OCI-LY1 (cell line): Measurements from ENCODE around the gene NAT14.

Source experiments
- H2AFZ ChIP-seq: fragments of 200-600 bp; sonication (generic), shearing (Covaris generic); 2 replicates; pipeline ENCODE4 v1.6.0; 2014; ENCODE audit warnings: antibody characterized with exemption, mild to moderate bottlenecking, low read length
- H3F3A ChIP-seq: fragments of 200-600 bp; sonication (generic), shearing (Covaris generic); 2 replicates; pipeline ENCODE4 v1.6.0; 2014; ENCODE audit warnings: mild to moderate bottlenecking, antibody characterized with exemption, low read length, moderate library complexity; ENCODE audit not compliant: insufficient read depth
- H3K27ac ChIP-seq: fragments of 200-600 bp; sonication (generic); 2 replicates; pipeline ENCODE4 v1.5.1; 2014; ENCODE audit warnings: low read length, mixed run types, mild to moderate bottlenecking, low read depth; ENCODE audit not compliant: poor library complexity, severe bottlenecking
- H3K27me3 ChIP-seq: fragments of 200-600 bp; sonication (generic); 2 replicates; pipeline ENCODE4 v1.6.0; 2014; ENCODE audit warnings: antibody characterized with exemption, mild to moderate bottlenecking, low read length, moderate library complexity; ENCODE audit not compliant: insufficient read depth
- H3K36me3 ChIP-seq: fragments of 200-600 bp; sonication (generic); 2 replicates; pipeline ENCODE4 v1.6.1; 2014; ENCODE audit warnings: mild to moderate bottlenecking, antibody characterized with exemption, low read length, moderate library complexity, mixed read lengths; ENCODE audit not compliant: insufficient read depth
- H3K4me1 ChIP-seq: fragments of 200-600 bp; sonication (generic); 2 replicates; pipeline ENCODE4 v1.5.1; 2014; ENCODE audit warnings: mild to moderate bottlenecking, low read length, moderate library complexity; ENCODE audit not compliant: insufficient read depth, severe bottlenecking
- H3K4me2 ChIP-seq: fragments of 200-600 bp; sonication (generic), shearing (Covaris generic); 2 replicates; pipeline ENCODE4 v1.6.1; 2014; ENCODE audit warnings: low read length
- H3K4me3 ChIP-seq: fragments of 200-600 bp; sonication (generic); 2 replicates; pipeline ENCODE4 v1.5.1; 2014; ENCODE audit warnings: low read length, low read depth, mild to moderate bottlenecking, mixed read lengths; ENCODE audit not compliant: poor library complexity, severe bottlenecking
- H3K79me2 ChIP-seq: fragments of 200-600 bp; shearing (Covaris generic); 2 replicates; pipeline ENCODE4 v1.6.1; 2016; ENCODE audit warnings: mixed run types, low read length, mixed read lengths; ENCODE audit not compliant: insufficient read depth
- H3K9ac ChIP-seq: fragments of 200-600 bp; sonication (generic), shearing (Covaris generic); 2 replicates; pipeline ENCODE4 v1.6.1; 2014; ENCODE audit warnings: mild to moderate bottlenecking, low read length, mixed read lengths
- H3K9me2 ChIP-seq: fragments of 200-600 bp; sonication (generic), shearing (Covaris generic); 2 replicates; pipeline ENCODE4 v1.6.1; 2014; ENCODE audit warnings: low read depth, mild to moderate bottlenecking, low read length, mixed read lengths
- H3K9me3 ChIP-seq: fragments of 200-600 bp; shearing (Covaris generic); 2 replicates; pipeline ENCODE4 v1.6.1; 2014; ENCODE audit warnings: low read length, mixed read lengths
- H4K20me1 ChIP-seq: fragments of 200-600 bp; sonication (generic), shearing (Covaris generic); 2 replicates; pipeline ENCODE4 v1.6.0; 2016; ENCODE audit warnings: mild to moderate bottlenecking, low read length; ENCODE audit not compliant: insufficient read depth
- CTCF ChIP-seq: fragments of 200-600 bp; sonication (generic), shearing (Covaris generic); IDR thresholded peaks from 2 replicates; pipeline ENCODE4 v1.5.1; 2017; ENCODE audit warnings: mild to moderate bottlenecking, antibody characterized with exemption, low read length, moderate library complexity, mixed read lengths
- EZH2 ChIP-seq: fragments of 200-600 bp; sonication (generic), shearing (Covaris generic); IDR thresholded peaks from 2 replicates; pipeline ENCODE4 v1.8.0; 2017; ENCODE audit warnings: borderline replicate concordance, mixed run types, mild to moderate bottlenecking, antibody characterized with exemption, low read length, moderate library complexity, mixed read lengths

NAT14 gene

GRCh38 chr19:55491546-55492360, 6.8 kb downstream of the NAT14 start:
- Histone ChIP-seq H4K20me1 (no peaks in the 10 kb centered on the region), H3K4me2 (no peak overlapping the region), H3K9ac (no peak overlapping the region), H3K4me1 (no peaks in the 10 kb centered on the region), H3K27me3 (peaks cover 10% of the 10 kb centered on the region; the same call in 1 of the 2 replicates), H3F3A (no peaks in the 10 kb centered on the region), H3K9me2 (no peaks in the 10 kb centered on the region), H3K4me3 (no peak overlapping the region), H3K27ac (no peak overlapping the region), H3K9me3 (no peaks in the 10 kb centered on the region), H2AFZ (no peak overlapping the region), H3K79me2 (no peaks in the 10 kb centered on the region), H3K36me3 (no peaks in the 10 kb centered on the region)
- TF ChIP-seq CTCF (no peak), EZH2 (no peak)

GRCh38 chr19:55492362-55492944, 7.5 kb downstream of the NAT14 start:
- no peak for TF ChIP-seq CTCF
- no peak for TF ChIP-seq EZH2
- no peak overlapping the region for H3K9ac ChIP-seq
- no peak overlapping the region for H3K4me3 ChIP-seq
- H3K4me1 ChIP-seq: no peaks in the 10 kb centered on the region
- no peak overlapping the region for H3K4me2 ChIP-seq
- H3K27ac ChIP-seq: no peak overlapping the region
- H3K27me3 ChIP-seq: peaks cover 10% of the 10 kb centered on the region; the same call in 1 of the 2 replicates
- no peaks in the 10 kb centered on the region for H3K79me2 ChIP-seq
- no peaks in the 10 kb centered on the region for H3K36me3 ChIP-seq
- H4K20me1 ChIP-seq: no peaks in the 10 kb centered on the region
- no peaks in the 10 kb centered on the region for H3K9me3 ChIP-seq
- no peak overlapping the region for H2AFZ ChIP-seq
- H3K9me2 ChIP-seq: no peaks in the 10 kb centered on the region
- no peaks in the 10 kb centered on the region for H3F3A ChIP-seq

- no peaks in the 10 kb centered on the region for H3F3A ChIP-seq
- no peaks in the 10 kb centered on the region for H3K9me2 ChIP-seq
- TF ChIP-seq EZH2: no peak
- TF ChIP-seq CTCF: no peak
- no peak overlapping the region for H3K9ac ChIP-seq
- peaks cover 10% of the 10 kb centered on the region; the same call in 1 of the 2 replicates for H3K27me3 ChIP-seq
- no peak overlapping the region for H3K27ac ChIP-seq
- H3K79me2 ChIP-seq: no peaks in the 10 kb centered on the region
- no peaks in the 10 kb centered on the region for H3K36me3 ChIP-seq
- H3K4me3 ChIP-seq: no peak overlapping the region
- no peaks in the 10 kb centered on the region for H4K20me1 ChIP-seq
- H3K4me1 ChIP-seq: no peaks in the 10 kb centered on the region
- H2AFZ ChIP-seq: no peak overlapping the region
- H3K9me3 ChIP-seq: no peaks in the 10 kb centered on the region
- no peak overlapping the region for H3K4me2 ChIP-seq
Observed at GRCh38 chr19:55493052-55493644, 8.2 kb downstream of the NAT14 start.
